Adrenal gland (tissue), 12 donors: ENCODE data around the gene REL. TPM values are rescaled to one million over a fixed set of nuclear protein-coding genes. Genes with fewer than 3 reads are reported as not detected.

Experiments
- DNase-seq, 7 donors: peaks; one replicate each; pipeline ENCODE4 v3.0.0-alpha.2; 2019 to 2020
- H3K27ac ChIP-seq, 5 donors: fragments of 200-600 bp; sonication (generic) in 4 of 5; 1 replicate in 3 of 5; 2 replicates in 2 of 5; pipeline versions ENCODE4 v1.5.1 to v1.8.0; 2016 to 2020; ENCODE audit warnings: mild to moderate bottlenecking in 1 of 5
- H3K27me3 ChIP-seq: fragments of 200-600 bp; 2 replicates; pipeline ENCODE4 v1.8.0; 2021
- H3K36me3 ChIP-seq, 2 donors: fragments of 200-600 bp; replicated peaks in 1 of 2; 1 replicate in 1 of 2; 2 replicates in 1 of 2; pipeline versions ENCODE4 v1.5.1 to v1.8.0; 2018 to 2022
- H3K4me1 ChIP-seq, 2 donors: fragments of 200-600 bp; replicated peaks in 1 of 2; 1 replicate in 1 of 2; 2 replicates in 1 of 2; pipeline versions ENCODE4 v1.5.1 to v1.8.0; 2018 to 2021
- H3K4me3 ChIP-seq, 4 donors: fragments of 200-600 bp; sonication (generic) in 3 of 4; one replicate each; pipeline ENCODE4 v1.5.1; 2016 to 2018
- H3K9me3 ChIP-seq, 3 donors: fragments of 200-600 bp; sonication (generic) in 1 of 3; replicated peaks in 1 of 3; 1 replicate in 2 of 3; 2 replicates in 1 of 3; pipeline versions ENCODE4 v1.5.1 to v1.8.0; 2016 to 2021
- CTCF ChIP-seq, 6 experiments: fragments of 450-650 bp in 4 of 6; fragments of 200-600 bp in 2 of 6; sonication (generic) in 1 of 6; IDR thresholded peaks; 1 replicate in 5 of 6; 2 replicates in 1 of 6; pipeline versions ENCODE4 v1.5.1 to v1.8.0; 2016 to 2021; ENCODE audit warnings: antibody characterized with exemption in 6 of 6, mild to moderate bottlenecking in 2 of 6, moderate library complexity in 1 of 6
- POLR2A ChIP-seq, 2 donors: fragments of 450-650 bp; IDR thresholded peaks; one replicate each; pipeline ENCODE4 v1.6.1; 2017; ENCODE audit warnings: antibody characterized with exemption in 2 of 2, mild to moderate bottlenecking in 2 of 2, moderate library complexity in 1 of 2
- WGBS, 4 donors: extraction: QIAGEN DNeasy Blood & Tissue Kit in 2 of 4; methylation state at CpG; one replicate each; pipeline versions ENCODE4 v1.1.5 to v1.1.7; 2013 to 2017; 5-methylcytosine and 5-hydroxymethylcytosine counted together
- intact Hi-C, 2 donors: fragments of 100-400 bp; cut with DNase I; formaldehyde crosslinking; loops; one replicate each; pipeline versions ENCODE4 v1.14.1 to v1.15.0; 2022 to 2023
- polyA plus RNA-seq, 3 donors: library from polyadenylated mRNA; stranded (reverse); fragments of 200-250 nt in 2 of 3; fragments of 350-450 nt in 1 of 3; fragmentation: Illumina TruSeq in 1 of 3; extraction: RNeasy Lipid Tissue Mini Kit (QIAGEN cat#74804) in 1 of 3; gene quantifications; one replicate each; pipeline ENCODE4 v1.2.3, GENCODE V29; 2013 to 2014
- total RNA-seq, 9 donors: library from RNA; depleted of rRNA in 4 of 9; stranded (reverse); fragments of >200 nt in 4 of 9; fragments of 120-200 nt in 1 of 9; fragmentation: NEBNext Ultra II Directional in 1 of 9; extraction: Animal tissue kit (Norgen Biotek cat#: 25700) in 1 of 9; gene quantifications; one replicate each; pipeline versions ENCODE4 v1.1.0 to v1.2.4, GENCODE V29; 2013 to 2023
- donor health status: healthy with polysubstance abuse.
- donor health status: Bipolar disorder and iron deficiency.
- donor health status: DM: yes; HTN: yes; CAD: no.
- donor health status: DM: no; HTN: no; CAD: no.
- donor health status: DM: no; HTN: no; CAD: no.
- donor health status: DM: yes; HTN: yes; CAD: no.

Gene REL
- total and polyA plus RNA-seq, 12 donors = 0.51 to 15.0 (median 9.8) TPM

GRCh38 chr2:60958800-60959199, 77.4 kb downstream of the REL start:
- no peak for DNase-seq
- no peaks in the 10 kb centered on the region for H3K27me3 ChIP-seq
- WGBS, 4 donors = 72 to 89% (median 83%) methylated on average over 3 of the region's 3 CpGs
- no peaks in the 10 kb centered on the region for H3K36me3 ChIP-seq
- no peak overlapping the region for H3K4me3 ChIP-seq
- H3K9me3 ChIP-seq = no peaks in the 10 kb centered on the region
- H3K27ac ChIP-seq = no peak overlapping the region
- H3K4me1 ChIP-seq = no peaks in the 10 kb centered on the region
- TF ChIP-seq CTCF (IDR thresholded peaks at IDR 0.05) = no peak
- no peak for TF ChIP-seq POLR2A (IDR thresholded peaks at IDR 0.05)
- intact Hi-C loops = no loop called here

- intact Hi-C loops = no loop called here
- 85 to 94% (median 92%) methylated on average over 6 to 7 of the region's 7 CpGs for WGBS, 4 donors
- no peaks in the 10 kb centered on the region for H3K9me3 ChIP-seq
- no peak overlapping the region for H3K4me3 ChIP-seq
- H3K4me1 ChIP-seq = no peaks in the 10 kb centered on the region
- H3K36me3 ChIP-seq = no peaks in the 10 kb centered on the region
- no peaks in the 10 kb centered on the region for H3K27me3 ChIP-seq
- H3K27ac ChIP-seq = no peak overlapping the region
- no peak for DNase-seq
- TF ChIP-seq CTCF (IDR thresholded peaks at IDR 0.05) (no peak), POLR2A (IDR thresholded peaks at IDR 0.05) (no peak)
Observed at GRCh38 chr2:60959501-60959900, 78.1 kb downstream of the REL start.

GRCh38 chr2:60960706-60961105, 79.3 kb downstream of the REL start:
- no peaks in the 10 kb centered on the region for H3K27me3 ChIP-seq
- WGBS, 4 donors = 87 to 91% (median 90%) methylated on average over 1 of the region's 1 CpG
- H3K9me3 ChIP-seq = no peaks in the 10 kb centered on the region
- H3K4me3 ChIP-seq = no peak overlapping the region
- intact Hi-C loops = no loop called here
- no peak for DNase-seq
- H3K4me1 ChIP-seq = no peaks in the 10 kb centered on the region
- no peaks in the 10 kb centered on the region for H3K36me3 ChIP-seq
- no peak for TF ChIP-seq CTCF (IDR thresholded peaks at IDR 0.05)
- no peak for TF ChIP-seq POLR2A (IDR thresholded peaks at IDR 0.05)
- H3K27ac ChIP-seq = no peak overlapping the region

- Histone ChIP-seq H3K36me3 (no peaks in the 10 kb centered on the region), H3K9me3 (no peaks in the 10 kb centered on the region), H3K27me3 (no peaks in the 10 kb centered on the region), H3K4me3 (no peak overlapping the region), H3K4me1 (no peaks in the 10 kb centered on the region), H3K27ac (no peak overlapping the region)
- DNase-seq = no peak
- WGBS, 4 donors = 77 to 85% (median 78%) methylated on average over 4 of the region's 4 CpGs
- intact Hi-C loops = no loop called here
- TF ChIP-seq POLR2A (IDR thresholded peaks at IDR 0.05) = no peak
- no peak for TF ChIP-seq CTCF (IDR thresholded peaks at IDR 0.05)
Observed at GRCh38 chr2:60961457-60961856, 80.1 kb downstream of the REL start.
